ENCODE measurements around the gene FAM13C. TPM values are rescaled to one million over a fixed set of nuclear protein-coding genes. Genes with fewer than 3 reads are reported as not detected.

Gene FAM13C
- polyA plus RNA-seq, 1 of the 3 experiments (the other 2 are of a cell fraction): 7.6 TPM

- TF ChIP-seq PBX3 (IDR thresholded peaks at IDR 0.05) (no peak), POLR2AphosphoS5 (IDR thresholded peaks at IDR 0.05; ENCODE audit: low read depth, low read length) (no peak), SMC3 (IDR thresholded peaks at IDR 0.05; ENCODE audit: low read depth, low read length) (no peak), MAX (IDR thresholded peaks at IDR 0.05; ENCODE audit: low read depth) (no peak), RCOR1 (IDR thresholded peaks at IDR 0.05; ENCODE audit: low read length) (no peak), CHD2 (IDR thresholded peaks at IDR 0.05; ENCODE audit: low read length, partially characterized antibody) (no peak), TEAD4 (IDR thresholded peaks at IDR 0.05; ENCODE audit: borderline replicate concordance, insufficient read depth) (no peak), FOSL2 (IDR thresholded peaks at IDR 0.05; ENCODE audit: borderline replicate concordance, low read depth) (no peak), IRF3 (IDR thresholded peaks at IDR 0.05; ENCODE audit: low read depth, low read length) (no peak), YY1 (IDR thresholded peaks at IDR 0.05; ENCODE audit: low read depth) (no peak)
These were observed 30.7 kb downstream of the FAM13C start (continued) for GRCh38 chr10:59331661-59332060.

GRCh38 chr10:59325116-59325515 lies 37.2 kb downstream of the FAM13C start:
- H3K36me3 ChIP-seq (replicated peaks in 1 of 2; ENCODE audit: control insufficient read depth in 1 of 2, insufficient read depth in 2 of 2, low read length in 1 of 2): peaks cover 17 to 29% of the 10 kb centered on the region in 2 experiments
- ChIA-PET CTCF (interaction anchor here (0.9 to 1.0 kb wide), 2 partner anchors 9 to 10 kb away, joined by 3 read pairs; no protein-coding TSS in a partner anchor), POLR2A (no interaction called here)
- H3K9ac ChIP-seq: no peak overlapping the region
- H4K20me1 ChIP-seq (ENCODE audit: insufficient read depth): no peaks in the 10 kb centered on the region
- H3K4me1 ChIP-seq (ENCODE audit: control insufficient read depth in 1 of 2, insufficient read depth in 2 of 2, low read depth in 1 of 2, low read length in 1 of 2): peaks cover 0 to 8% of the 10 kb centered on the region in 2 experiments; a peak in 1 of 4 replicates
- no peaks in the 10 kb centered on the region for H3K9me3 ChIP-seq
- DNase-seq: no peak
- no peaks in the 10 kb centered on the region for H3K79me2 ChIP-seq (ENCODE audit: insufficient read depth)
- H3K4me2 ChIP-seq: no peak overlapping the region
- no peak overlapping the region for H3K27ac ChIP-seq (ENCODE audit: low read depth in 2 of 2, low read length in 1 of 2)
- no peak for TF ChIP-seq IRF3 (IDR thresholded peaks at IDR 0.05; ENCODE audit: low read depth, low read length)
- TF ChIP-seq REST (IDR thresholded peaks at IDR 0.05; ENCODE audit: low read depth, low read length): no peak
- TF ChIP-seq PBX3 (IDR thresholded peaks at IDR 0.05): no peak
- TF ChIP-seq USF2 (IDR thresholded peaks at IDR 0.05; ENCODE audit: borderline replicate concordance, low read depth, low read length): no peak
- no peak for TF ChIP-seq RXRA (IDR thresholded peaks at IDR 0.05; ENCODE audit: borderline replicate concordance, low read depth)
- no peak for TF ChIP-seq TEAD4 (IDR thresholded peaks at IDR 0.05; ENCODE audit: borderline replicate concordance, insufficient read depth)
- TF ChIP-seq POLR2AphosphoS5 (IDR thresholded peaks at IDR 0.05; ENCODE audit: low read depth, low read length): no peak
- TF ChIP-seq NRF1 (IDR thresholded peaks at IDR 0.05; ENCODE audit: low read depth, low read length): no peak
- TF ChIP-seq FOXM1 (IDR thresholded peaks at IDR 0.05; ENCODE audit: low read depth): no peak
- no peak for TF ChIP-seq JUND (IDR thresholded peaks at IDR 0.05)
- TF ChIP-seq FOSL2 (IDR thresholded peaks at IDR 0.05; ENCODE audit: borderline replicate concordance, low read depth): no peak
- no peak for TF ChIP-seq FOXJ3 (CRISPR knock-in tag; IDR thresholded peaks at IDR 0.05)
- no peak for TF ChIP-seq CTCF (IDR thresholded peaks at IDR 0.05)
- no peaks in the 10 kb centered on the region for H3F3A ChIP-seq (replicated peaks; ENCODE audit: insufficient read depth)
- H3K9me2 ChIP-seq: no peaks in the 10 kb centered on the region
- no peaks in the 10 kb centered on the region for H3K27me3 ChIP-seq (ENCODE audit: insufficient read depth)
- no peak overlapping the region for H2AFZ ChIP-seq (ENCODE audit: low read depth)
- H3K4me3 ChIP-seq (ENCODE audit: low read depth in 2 of 2, low read length in 1 of 2): no peak overlapping the region
